GM19395 (cell line): ENCODE data around the gene DPY19L3.
"Not testable (repeated sequence)": the region's sequence is repeated elsewhere in the genome, so short reads cannot be mapped to it uniquely, and the experiment has no call there.

Source experiments
- ATAC-seq: cut with Tn5 transposase; IDR thresholded peaks from one replicate; pipeline ENCODE4 v1.9.1; 2021; ENCODE audit warnings: mild to moderate bottlenecking, moderate library complexity; ENCODE audit not compliant: unreplicated experiment

DPY19L3 gene

DNA sequence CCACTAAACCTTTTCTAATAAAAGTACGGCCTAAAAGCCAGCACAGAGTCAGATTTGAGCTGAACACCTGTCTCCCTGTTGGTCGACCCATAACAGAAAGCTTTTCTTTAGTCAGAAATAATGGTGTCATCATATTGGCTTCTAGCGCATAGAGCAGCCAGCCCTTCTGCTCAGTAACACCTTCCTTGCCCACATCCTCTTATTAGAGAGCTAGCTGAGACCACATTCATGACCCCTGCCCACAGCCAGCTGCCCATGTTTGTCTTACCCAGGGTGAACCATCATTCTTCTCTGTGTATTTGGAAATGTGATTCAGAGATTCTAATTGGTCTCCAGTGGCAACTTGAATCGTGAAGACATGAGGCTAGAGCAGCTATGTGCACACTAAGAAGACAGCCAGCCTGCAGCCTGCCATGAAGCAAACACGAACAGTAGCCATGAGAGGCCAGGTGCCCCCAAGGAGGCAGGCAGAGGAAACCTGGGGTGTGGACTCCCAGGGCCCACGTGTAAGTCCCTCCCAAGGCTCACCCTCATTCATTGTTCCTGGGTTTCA is 93.2 kb downstream of the DPY19L3 start:
- no peak for ATAC-seq

DNA sequence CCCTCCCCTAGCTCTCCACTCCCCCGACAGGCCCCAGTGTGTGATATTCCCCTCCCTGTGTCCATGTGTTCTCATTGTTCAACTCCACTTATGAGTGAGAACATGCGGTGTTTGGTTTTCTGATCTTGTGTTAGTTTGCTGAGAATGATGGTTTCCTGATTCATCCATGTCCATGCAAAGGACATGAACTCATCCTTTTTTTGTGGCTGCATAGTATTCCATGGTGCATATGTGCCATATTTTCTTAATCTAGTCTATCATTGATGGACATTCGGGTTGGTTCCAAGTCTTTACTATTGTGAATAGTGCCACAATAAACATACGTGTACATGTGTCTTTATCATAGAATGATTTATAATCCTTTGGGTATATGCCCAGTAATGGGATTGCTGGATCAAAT is 106.9 kb downstream of the DPY19L3 start:
- not testable (repeated sequence) for ATAC-seq

DNA sequence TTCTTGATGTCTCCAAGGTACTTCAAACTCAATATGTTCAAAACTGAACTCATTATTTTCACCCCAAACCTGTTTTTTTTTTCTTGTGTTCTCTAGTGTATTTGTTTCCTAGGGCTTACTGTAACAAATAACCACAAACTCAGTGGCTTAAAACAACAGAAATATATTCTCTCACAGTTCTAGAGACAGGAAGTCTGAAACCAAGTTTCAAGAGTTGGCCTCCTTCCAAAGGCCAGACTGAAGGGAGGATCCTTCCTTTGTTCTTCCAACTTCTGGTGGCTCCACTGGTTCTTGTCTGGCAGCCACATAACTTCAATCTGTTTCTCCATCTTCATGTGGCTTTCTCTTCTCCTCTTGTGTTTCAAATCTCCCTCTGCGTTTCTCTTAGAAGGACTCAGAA is 113.5 kb downstream of the DPY19L3 start:
- no peak for ATAC-seq

DNA sequence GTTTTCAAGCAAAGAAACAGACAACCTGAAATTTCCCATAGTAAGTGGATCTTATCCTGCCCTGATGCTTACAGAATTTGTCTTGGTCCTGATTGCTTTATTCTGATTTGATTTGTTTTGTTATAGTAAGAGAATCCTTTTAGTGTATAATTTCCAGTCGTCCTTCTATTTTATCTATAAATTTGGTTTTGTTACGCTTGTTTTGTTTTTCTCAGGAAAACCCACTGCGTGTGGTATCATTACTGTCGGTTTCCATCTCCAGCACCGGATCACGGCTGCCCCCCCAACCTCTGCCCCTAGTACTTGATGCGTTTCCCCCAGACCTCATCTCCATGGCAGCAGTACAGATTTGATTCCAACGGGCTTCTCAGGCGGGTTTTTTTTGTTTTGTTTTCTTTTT is 117.4 kb downstream of the DPY19L3 start:
- no peak for ATAC-seq

DNA sequence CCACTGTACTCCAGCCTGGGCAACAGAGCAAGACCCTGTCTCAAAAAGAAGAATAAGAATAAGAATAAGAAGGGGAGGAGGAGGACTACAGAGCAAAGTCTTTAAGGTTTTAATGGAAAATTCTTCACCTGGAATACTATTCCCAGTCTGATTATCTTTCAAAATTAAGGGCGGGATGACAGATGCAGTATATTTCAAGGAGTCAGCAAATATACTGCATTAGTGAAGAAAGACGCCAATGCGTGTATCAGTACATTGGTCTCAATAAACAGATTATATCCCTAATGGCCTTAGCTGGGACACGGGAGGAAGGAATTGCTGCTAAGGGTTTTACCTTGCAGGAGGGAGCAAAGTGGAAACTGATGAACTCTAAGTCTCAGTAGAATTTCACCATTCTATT is 121.3 kb downstream of the DPY19L3 start:
- no peak for ATAC-seq

DNA sequence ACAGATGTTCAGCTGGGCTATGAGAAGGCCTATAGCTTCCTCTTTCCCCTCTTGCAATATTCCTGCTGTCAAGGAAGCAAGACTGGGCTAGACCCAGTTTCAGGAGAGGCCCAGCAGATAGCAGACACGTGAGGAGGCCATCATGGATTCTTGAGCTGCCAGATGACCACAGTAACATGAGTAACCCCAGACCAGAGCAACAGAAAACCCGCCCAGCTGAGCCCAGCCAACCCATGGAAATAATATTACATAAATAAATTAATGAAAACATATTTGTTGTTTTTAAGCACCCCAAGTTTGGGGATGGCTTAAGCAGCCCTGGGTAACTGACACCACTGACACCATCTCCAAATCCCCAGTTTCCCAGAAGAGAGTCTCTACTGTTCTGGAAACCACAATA is 125.2 kb downstream of the DPY19L3 start:
- ATAC-seq: no peak

DNA sequence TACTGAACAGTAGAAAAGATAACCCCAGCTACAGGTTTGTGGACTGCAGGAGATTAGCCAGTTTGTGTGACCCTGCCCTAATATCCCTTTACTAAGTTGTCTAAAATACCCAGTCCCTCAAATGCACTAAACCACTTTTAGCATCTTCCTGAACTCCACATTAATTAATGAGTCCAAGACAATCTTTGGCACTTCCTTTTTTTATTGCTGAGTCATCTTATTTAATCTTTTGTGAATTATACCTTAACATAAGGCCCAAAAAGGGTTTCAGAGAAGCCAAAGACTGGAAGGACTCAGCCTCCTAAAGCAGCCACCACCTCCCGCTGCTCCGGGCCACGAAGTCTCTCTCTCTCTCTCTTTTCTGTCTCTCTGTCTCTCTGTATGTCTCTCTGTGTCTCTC is 126.7 kb downstream of the DPY19L3 start:
- ATAC-seq: no peak
